ENCODE results near the gene CLIP2. TPM values are rescaled to one million over a fixed set of nuclear protein-coding genes. Genes with fewer than 3 reads are reported as not detected.

Gene CLIP2
- total RNA-seq, 1 donor from 2014 or later, result 14.5 TPM

DNA sequence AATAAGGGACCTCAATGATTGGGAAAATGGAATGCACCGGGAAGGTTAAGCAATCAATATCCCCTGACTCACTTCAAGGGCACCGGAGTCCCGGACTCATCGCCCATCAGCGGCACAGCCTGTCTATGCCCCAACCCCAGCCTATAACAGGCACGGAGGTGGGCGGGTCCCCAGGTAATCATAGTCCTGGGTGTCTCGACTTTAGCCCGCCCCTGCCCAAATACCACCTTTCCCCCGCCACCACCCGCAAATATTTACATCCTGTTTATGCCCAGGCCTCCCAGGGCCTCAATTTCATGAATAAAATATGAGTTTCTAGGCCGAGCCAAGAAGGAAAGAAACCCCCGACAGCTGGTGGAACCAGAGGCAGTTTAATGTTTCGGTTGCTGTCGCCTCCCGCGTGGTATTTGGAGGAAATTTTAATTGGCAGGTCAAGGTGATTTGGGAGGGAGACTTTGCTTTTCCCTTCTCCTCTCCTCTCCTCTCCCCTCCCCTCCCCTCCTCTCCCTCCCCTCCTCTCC is 19.4 kb upstream of the CLIP2 start:
- peak; percentile 90 for DNase-seq (ENCODE audit: low read depth)

DNA sequence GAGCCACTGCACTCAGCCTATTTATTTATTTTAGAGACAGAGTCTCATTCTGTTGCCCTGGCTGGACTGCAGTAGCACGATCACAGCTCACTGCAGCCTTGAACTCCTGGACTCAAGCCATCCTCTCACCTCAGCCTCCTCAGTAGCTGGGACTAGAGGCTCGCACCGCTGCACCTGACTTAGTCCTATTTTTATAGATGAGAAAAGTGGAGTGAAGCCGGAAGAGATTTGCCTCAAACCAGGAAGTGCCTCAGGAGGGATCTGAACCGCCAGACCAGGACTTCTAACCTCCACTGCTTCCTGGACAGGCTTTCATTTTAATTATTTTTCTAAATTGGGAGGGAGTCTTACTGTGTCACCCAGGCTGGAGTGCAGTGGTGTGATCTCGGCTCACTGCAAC is 17.5 kb upstream of the CLIP2 start:
- DNase-seq (ENCODE audit: low read depth), result no peak

DNA sequence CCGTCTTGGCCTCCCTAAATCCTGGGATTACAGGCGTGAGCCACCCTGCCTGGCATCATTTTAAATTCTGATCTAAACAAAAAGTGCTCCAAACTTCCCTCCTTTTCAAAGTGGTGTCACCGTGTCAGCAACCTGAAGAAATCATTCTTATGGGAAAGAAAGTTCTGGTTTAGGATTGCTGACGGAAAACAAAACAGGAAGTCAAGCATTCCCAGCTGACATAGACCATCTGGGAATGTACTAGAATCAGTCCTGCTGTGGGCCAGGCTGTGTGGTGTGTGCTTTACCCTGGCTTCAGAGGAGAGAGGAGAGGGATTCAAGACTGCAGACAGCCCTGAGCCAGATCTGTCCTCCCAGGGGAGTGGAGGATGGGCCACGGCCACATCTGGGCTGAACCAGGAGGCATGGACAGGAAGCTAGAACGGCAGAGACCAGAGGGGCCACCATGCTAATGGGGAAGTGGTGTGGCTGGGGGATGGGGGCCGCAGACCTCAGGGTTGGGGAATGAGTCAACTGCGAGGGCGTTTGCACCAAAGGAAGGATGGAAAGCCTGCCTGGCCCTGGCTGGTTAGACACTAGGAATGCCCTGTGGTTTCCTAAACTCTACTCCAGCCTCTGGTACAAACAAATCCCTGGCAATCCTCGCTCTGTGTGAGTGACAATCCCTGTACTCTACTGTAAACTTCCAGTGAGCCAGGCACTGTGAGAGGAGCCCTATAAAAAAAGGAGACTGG is 16.7 kb upstream of the CLIP2 start:
- peak; percentile 96 for DNase-seq (ENCODE audit: low read depth)

DNA sequence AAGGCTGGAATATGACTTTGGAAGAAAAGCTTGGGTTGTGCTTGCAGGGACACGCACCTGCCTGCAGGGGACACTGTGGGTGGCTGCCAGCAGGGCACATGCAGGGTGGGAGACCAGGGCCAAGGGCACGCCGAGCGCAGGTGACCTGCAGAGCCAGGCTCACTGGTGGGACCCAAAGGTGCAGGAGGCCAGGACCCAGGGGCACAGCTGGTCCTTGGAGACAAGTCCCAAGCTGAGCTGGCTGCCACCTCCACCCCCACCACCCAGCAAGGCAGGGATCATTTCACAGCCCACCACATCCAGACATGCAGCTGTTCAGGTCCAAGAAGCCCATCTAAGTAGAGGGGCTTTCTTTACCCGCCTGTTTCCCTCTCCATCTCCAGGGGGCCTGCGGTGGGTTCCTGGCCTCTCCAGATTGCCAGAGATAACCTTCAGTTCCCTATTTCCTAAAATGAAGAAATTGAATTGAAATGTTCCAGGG is 13.8 kb upstream of the CLIP2 start:
- DNase-seq (ENCODE audit: low read depth), result no peak

DNA sequence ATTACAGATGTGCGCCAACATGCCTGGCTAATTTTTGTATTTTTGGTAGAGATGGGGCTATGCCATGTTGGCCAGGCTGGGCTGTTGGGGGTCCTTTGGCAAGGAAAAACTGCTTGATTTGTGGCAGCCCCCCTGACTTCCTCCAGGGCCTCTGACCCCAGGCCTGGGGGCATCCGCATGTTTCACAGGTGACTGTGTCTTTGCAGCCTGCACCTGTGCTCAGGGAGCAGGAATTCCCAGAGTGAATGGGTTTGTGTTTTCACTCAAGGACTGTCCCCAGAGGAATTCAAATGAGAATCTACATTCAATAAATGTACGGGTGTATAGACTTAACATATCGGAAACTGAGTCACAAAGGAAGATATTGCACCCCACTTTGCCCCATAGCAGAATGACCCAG is 11.6 kb upstream of the CLIP2 start:
- no peak for DNase-seq (ENCODE audit: low read depth)

DNA sequence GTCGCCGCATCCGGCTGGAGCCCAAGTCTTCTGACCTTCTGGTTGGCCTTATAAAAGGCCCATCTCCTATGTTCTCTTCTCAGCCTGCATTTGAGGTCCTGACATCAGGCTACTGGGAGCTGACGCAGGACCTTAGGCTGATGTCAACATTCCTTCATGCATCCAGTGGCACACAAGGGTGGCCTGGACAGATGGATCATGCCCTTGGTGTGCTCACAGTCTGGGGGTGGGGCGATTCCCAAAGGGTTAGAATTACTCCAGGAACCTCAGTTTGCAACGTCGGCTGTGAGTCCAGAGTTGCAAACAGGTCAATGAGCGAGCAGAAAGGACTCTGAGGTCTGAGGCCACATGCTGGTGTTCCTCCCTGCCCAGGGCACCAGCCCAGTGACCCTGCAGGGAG is 8.2 kb upstream of the CLIP2 start:
- DNase-seq (ENCODE audit: low read depth), result peak; percentile 73

DNA sequence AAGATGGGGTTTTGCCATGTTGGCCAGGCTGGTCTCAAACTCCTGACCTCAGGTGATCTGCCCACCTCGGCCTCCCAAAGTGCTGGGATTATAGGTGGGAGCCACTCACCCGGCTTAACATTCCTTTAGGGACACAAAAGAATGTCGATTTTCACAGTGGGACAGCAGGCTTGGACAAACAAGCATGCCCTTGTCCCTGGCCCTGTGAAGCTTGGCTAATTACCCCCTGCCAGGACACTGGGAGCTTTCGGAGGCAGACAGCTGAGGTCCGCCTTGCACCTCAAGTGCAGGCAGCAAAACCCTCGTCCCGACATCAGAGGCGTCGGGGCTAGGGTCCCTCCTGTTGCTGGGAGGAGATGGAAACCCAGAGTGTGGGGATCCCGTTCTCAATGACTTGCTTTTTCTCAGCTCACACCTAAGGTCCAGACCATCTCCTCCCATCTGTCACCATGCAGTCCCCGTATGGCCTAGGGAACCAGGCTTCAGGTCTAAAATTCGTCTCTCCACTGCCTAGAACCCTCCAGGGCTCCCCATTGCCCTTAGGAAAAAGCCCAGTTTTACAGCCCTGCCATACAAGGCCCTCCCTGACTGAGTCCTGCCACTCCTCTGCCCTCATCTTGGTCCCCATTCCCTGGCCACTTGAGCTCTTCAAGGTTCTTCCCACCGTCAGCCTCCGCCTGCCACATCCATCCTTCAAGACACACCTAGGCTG is 6.3 kb upstream of the CLIP2 start:
- no peak for DNase-seq (ENCODE audit: low read depth)

DNA sequence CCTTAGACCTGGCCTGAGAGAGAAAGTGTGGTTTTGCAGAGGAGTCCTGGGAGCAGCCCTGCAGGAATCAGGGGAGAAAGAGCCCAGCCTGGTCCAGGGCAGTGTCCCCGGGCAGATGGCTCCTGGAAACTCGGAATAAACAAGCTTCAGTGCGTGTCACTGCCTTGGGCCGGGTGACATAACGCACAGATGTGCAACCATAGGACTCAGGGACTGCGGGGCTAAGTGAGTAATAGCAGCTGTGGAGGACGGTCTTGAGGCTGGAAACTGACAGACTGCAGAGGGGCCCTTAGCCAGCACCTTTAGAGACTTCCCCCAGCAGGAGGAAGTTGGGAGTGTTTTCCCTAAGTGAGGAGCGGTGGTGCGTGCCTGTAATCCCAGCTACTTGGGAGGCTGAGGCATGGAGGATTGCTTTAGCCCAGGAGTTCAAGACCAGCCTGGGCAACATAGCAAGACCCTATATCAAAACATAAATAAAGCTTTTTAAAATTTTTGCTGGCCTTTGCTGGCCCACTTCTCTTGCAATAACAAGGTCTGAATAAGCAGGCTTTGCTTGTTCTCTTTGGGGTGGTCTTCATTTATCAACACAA is 5.3 kb upstream of the CLIP2 start:
- DNase-seq (ENCODE audit: low read depth), result peak; percentile 22

DNA sequence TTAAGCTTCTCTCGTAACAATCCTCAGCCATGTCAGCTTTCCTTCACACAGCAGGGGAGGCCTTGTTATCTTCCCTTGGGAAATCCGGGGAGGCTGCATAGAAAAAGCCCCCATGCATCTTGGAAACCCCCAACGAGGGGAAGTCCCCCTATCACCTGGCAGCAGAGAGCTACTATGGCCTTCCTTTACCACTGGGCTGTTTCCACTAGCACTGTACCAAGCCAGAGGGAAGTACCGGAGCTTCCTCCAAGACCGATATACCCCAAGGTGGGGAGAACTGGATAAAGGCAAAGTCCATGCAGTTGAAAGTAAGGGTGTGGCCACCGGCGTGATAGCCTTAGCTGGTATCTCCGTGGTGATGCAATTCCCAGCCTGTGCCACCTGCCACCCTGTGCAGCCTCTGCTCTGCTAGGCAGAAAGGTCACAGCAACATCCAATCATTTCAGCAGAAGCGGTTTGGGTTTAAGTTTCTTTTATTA is 4.4 kb upstream of the CLIP2 start:
- no peak for DNase-seq (ENCODE audit: low read depth)

DNA sequence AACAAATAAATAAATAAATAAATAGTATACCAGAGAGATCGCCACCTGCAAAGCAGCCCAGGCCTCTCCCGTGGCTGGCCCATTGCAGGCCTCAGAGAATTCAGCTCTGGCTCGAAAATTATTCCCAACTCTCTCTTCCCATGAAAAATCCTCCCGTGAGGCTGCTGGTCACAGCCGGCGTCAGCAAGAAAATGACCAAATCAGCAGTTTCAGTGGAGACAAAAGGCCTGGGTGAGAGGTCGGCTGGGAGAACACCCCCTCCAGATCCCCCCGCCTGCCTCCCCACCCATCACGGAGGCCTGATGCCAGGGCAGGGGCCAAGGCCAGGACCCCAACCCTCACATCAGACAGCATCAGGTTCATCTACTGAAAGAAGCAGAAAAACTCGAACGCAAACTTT is 3.1 kb upstream of the CLIP2 start:
- no peak for DNase-seq (ENCODE audit: low read depth)

DNA sequence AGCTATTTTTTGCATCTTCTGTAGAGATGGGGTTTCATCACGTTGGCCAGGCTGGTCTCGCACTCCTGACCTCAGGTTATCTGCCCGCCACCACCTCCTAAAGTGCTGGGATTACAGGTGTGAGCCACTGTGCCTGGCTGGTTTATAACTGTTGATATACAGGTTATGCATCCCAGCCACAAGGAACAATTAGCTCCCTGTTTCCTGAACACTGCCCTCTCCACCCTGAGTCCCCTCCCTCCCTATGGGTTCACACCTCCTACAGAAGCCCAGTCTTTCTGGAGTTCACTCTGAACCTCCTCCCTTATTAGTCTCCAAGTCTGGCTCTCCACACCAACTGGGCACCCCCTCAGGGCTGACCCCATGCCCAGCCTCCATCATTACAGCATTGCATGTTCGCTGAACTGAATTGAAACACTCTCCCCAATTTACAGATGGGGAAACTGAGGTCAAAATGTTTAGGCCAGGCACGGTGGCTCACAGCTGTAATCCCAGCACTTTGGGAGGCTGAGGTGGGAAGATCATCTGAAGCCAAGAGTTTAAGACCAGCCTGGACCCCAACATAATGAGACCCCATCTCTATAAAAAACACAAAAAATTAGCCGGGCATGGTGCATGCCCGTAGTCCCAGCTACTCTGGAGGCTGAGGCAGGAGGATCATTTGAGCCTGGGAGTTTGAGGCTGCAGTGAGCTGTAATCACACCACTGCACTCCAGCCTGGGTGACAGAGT is 1.7 kb upstream of the CLIP2 start:
- DNase-seq (ENCODE audit: low read depth), result no peak

DNA sequence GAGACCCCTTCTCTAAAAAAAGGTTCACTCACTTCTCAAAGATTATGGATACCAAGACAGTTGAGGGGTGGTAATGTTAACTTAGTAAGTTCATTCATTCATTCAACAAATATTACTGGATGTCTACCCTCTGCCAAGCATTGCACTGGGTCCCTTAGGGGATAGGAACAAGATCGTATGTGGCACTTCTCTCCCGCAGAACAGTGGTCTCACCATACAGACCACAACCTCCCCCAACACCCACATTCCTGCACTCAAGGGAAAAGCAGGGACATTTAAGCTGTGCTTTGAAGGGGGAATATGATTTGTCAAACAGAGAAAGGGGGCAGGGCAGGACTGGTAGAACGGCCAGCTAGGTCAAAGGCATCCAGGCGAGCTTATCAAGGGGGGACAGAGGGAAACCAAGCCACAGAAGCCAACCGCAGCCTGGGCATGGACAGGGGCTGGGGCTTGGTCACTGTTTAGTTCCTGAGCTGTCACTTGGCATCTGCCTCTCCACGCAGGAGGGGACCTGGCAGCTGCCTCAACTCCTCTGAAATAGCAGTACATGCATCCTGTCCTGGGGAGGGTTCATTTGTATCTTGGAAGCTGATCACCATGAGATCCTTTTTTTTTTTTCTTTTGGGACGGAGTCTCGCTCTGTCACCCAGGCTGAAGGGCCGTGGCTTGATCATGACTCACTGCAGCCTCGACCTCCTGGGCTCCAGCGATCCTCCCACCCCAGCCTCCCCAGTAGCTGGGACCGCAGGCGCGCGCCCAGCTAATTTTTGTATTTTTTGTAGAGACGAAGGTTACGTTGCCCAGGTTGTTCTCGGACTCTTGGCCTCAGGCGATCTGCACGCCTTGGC is 949 bp upstream of the CLIP2 start:
- DNase-seq (ENCODE audit: low read depth), result peak; percentile 94

DNA sequence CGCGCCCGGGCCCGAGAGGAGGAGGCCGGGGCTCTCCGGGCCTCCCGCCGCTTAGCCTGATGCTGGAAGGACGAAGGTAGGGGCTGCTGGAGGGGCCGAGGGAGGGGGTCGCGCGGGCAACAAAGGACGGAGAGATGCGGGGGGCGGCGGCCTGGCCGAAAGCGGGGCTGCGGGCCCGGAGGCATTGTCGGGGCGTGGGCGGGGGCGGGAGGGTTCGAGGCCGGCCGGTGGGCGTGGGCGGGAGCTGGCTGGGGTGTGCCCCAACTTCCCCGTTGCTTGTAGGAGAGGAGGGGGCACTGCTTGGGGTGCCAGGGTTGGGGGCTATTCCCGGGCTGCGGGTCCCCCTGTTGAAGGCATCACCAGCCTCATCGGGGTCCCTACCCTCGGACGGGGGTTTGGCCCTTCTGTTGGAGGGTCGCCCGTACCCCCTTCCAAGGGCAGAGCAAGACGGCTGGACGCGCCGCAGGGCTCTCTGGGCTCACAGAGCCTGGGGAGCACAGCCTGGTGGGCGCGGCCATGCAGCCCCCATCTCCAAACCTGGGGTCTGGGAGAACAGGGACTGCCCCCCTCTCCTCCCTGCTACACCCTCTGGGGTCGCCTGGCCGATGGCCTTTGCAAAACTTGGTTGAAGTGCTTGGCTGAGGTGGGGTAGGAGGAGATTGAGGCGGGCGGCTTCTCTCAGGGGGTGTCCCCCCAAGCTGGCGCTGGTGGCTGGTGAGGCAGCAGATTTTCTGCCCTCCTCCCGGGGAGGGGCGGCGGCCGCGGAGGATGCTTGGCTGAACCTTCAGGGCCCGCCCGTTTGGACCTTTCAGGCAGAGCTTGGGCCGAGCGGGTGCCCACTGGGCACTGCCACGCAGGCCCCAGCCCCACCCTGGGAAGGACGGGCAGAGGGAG is 699 bp downstream of the CLIP2 start:
- no peak for DNase-seq (ENCODE audit: low read depth)

DNA sequence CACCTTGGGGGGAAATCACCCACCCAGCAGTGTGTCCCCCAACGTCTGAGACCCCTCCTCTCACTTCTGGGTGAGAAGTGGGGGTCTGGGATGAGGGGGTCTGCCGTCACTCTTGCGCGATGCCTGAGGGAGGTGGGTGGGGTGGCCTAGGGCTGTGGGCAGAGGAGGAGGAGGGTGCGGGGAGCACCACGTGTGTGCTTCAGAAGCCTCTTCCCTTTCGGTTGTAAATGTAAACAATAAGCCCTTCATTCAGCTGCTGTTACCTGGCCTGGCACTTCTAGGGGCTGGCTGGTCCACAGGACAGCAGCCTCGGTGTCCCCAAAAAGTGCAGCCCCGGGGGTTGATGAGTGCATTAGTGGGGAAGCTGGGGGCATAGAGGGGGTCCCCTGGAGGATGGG is 1.3 kb downstream of the CLIP2 start:
- no peak for DNase-seq (ENCODE audit: low read depth)

DNA sequence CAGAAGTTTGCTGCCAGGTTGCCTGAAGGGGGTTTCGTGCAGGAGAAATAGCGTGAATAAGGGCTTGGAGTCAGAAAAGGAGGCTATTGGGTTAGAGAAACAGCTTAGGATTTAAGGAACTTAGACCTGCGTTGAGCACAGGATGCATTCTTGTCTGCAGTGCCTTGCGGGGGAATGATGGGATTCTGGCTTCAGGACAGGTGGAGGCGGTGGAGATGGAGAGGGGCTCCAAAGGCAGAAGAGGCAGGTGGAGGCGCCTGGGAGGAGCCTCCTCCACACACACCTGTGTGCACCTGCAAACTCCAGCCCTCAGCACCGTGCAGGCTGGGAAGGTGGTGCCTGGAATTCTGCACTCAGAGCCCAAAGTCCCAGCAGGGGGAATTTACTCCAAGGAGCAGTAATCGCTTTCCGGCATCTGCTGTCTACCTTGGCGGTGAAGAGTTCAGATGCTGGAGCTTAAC is 1.8 kb downstream of the CLIP2 start:
- DNase-seq (ENCODE audit: low read depth), result no peak

DNA sequence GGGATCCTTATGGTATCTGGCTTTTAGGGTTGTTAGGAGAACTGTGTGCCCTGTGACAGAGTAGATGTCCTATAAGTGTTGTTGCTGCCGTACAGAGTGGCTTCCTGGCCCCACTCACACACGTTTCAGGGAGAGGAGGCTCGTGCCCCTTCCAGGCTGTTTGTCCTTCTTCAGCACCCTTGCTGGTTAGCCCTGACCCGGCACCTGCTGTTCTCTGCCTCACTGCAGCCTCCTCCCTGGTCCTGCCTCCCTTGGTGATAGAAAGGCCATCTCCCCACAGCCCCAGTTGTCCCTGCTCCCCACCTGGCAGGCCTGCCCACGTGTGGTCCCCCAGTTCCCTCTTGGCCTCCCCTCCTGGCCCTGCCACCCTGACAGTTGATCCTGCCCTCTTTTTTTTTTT is 2.3 kb downstream of the CLIP2 start:
- DNase-seq (ENCODE audit: low read depth), result no peak

DNA sequence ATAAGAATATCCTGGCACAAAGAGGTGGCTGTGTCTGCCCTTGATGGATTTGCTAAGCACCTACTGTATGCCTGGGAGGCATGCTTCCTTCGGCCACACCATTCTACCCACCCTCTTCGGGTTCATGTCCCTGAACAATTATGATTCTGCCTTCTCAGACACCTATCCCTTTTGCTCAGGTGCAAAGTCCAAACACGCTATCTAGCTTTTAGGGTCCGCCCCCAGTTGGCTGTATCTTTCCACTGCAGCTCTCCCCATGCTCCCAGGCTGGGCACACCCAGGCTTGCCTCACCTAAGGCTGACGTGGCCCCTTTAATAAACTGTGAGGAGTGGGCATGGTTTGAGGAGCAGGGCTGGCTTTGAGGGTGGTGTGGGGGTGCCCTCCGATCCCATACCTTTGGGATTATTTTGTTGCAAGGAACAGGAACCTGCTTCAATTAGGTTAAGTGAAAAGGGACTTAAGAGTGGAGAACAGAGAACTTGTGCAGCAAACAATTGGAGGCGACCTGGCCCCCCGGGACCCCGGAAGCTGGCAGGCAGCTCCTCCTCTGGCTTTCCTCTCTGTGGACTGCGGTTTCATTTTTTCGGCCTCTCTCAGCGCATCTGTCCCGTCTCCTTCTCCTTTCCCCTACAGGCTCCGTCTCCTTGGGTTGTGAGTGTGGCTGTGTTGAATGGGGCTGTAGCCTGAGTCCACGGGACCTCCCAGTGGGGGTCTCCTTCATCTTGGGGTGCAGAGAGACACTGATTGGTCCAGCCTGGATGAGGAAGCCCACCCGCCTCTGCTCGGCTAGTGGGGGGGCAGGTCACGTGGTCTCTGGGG is 3.8 kb downstream of the CLIP2 start:
- no peak for DNase-seq (ENCODE audit: low read depth)

DNA sequence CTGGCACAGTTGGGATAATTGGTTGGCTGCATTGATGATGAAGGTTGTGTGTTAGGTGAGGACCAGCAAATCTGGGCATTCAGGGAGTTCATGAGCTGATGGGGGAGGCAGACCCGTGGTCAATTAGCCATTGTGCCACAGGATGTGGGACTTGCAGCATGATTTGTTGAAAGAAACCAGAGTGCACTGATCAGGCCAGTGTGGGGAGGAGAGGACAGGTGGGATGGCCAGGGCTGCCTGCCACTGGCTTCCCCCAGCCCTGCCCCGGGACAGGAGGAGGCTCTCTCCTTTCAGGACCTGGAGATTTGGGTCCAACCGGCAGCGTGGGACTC is 4.3 kb downstream of the CLIP2 start:
- DNase-seq (ENCODE audit: low read depth), result peak; percentile 40

Data from myocyte (in vitro differentiated cells).